Dedifferentiated amniotic fluid mesenchymal stem cell (primary cell): Measurements from ENCODE around the gene LCN15.
"Not testable (repeated sequence)": the region's sequence is repeated elsewhere in the genome, so short reads cannot be mapped to it uniquely, and the experiment has no call there.

ENCODE experiments used
- DNase-seq: peaks from one replicate; pipeline ENCODE4 v3.0.0-alpha.2; 2016; ENCODE audit errors: extremely low spot score

Gene LCN15

DNA sequence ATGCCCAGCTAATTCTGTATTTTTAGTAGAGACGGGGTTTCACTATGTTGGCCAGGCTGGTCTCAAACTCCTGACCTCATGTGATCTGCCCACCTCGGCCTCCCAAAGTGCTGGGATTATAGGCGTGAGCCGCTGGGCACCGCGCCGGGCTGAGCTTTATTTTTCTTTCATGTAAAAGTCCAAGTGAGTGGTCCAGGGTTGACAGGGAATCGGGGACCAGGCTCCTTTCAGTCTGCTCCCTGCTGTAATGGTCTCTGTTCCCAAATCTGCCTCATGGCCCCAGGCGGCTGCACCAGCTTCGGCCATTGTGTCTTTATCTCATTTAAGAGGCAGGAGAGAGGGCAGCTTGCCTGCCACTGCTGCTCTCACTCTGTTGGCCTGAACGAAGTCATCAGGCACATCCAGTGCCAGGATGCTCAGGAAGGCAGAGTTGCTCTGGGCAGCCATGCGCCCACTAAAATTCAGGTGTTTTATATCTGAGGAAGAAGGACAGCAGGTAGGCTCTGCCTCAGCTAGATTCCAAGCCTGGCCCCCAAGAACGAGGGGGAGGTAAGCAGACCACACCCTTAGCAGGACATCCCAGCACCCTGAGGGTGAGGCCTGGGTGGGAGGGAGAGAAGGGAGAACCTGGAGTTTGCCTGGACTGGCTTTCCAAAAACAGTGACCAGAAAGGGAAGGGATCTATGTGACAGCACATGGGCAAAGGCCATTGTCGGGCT, 30.1 kb upstream of the LCN15 start:
- DNase-seq: no peak

GRCh38 chr9:136793086-136793946, 29.0 kb upstream of the LCN15 start:
- no peak for DNase-seq

DNA sequence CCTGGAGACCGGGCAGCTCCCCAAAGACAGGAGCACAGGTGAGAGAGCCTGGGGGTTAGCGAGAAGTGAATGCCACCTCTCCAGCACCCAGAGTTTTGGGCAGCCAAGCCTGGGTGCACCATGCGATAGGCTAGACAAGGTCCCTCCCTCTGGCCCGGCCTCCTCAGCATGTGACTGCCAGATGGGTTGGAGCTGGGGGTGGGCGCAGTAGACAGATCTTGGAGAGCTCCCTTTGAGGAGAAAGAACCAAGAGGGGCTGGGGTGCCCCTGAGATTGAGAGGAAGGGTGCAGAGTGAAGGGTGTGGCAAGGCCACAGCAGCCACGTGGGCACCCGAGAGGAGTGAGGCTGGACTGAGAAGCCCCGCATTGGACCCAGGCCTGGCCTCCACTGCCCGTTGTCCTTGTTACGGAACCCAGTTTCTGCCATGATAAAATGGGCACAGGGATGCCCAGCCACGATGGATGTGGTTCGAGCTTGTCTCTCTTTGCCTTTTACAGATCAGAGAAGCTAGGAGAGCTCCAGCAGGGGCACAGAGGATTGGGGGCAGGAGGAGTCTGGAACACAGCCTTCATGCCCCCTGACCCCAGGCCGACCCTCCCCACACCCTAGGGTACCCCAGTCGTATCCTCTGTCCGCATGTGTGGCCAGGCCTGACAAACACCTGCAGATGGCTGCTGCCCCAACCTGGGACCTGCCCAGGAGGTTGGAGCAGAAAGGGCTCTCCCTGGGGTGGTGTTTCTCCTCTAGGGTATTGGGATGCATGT, 28.2 kb upstream of the LCN15 start:
- DNase-seq: no peak

DNA sequence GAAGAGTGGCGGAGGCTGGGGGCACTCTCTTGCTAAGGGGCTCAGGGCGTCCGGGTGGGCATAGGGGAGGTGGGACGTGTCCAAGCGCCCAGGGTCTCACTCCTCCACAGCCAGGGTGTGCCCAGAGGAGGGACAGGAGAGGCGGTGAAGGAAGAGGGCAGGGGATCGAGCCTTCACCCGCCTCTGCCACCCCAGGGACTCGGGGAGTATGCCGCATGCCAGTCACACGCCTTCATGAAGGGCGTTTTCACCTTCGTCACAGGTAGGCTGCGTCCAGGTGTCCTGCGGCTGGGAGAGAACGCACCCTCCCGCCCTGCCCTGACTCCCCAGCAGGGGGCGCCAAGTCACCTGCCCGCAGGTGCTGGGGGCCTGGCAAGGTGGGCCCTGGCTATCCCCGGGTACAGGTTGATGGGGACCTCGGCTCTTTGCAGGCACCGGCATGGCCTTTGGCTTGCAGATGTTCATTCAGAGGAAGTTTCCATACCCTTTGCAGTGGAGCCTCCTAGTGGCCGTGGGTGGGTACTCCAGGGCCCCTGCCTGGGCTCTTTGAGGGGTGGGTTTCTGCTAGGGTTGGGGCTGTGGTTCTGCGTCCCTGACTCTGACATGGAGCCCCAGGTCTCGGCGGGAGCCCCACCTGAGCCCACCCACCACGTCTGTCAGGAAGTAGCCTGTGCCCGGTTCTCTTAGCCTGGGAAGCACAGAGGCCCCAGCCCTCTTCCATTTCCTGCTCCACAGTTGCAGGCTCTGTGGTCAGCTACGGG, 27.4 kb upstream of the LCN15 start:
- DNase-seq: no peak

DNA sequence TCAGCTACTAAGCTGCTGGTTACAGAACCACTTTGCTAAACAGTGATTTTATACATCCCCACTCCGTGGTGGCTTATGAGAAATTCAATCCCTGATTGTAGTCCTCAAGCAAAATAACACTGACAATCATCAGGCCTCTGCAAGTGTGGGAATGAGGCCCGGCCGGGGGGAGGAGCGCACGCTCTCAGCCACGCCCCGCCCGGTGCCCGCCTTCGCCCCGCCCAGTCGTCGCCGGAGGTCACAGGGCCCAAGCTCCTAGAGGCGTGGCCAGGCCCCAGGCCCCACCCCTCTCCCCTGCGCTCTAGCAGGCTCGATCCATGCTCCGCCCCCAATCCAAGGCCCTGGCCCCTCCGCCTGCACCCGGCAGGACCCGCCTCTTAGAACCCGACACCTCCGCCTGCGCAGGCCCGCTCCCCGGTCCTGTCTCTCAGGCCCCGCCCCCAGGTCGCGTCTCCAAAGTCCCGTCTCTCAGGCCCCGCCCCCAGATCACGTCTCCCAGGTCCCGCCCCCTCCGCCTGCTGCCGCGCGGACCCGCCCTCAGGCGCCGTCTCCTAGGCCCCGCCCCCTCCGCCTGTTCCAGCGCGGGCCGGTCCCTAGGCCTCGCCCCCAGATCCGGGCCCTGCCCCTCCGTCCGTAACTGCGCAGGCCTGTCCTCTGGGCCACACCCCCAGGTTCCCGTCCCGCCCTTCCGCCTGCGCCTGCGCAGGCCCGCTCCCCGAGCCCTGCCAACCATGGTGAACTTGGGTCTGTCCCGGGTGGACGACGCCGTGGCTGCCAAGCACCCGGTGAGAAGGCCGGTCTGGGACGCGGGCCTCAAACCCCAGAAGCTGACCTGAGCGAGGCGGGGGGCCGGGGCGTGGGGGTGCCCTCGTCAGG, 26.6 kb upstream of the LCN15 start, which contains the start of gene TMEM141:
Gene TMEM141 (plus strand): TSS at position 705 of the 876 bp plus-strand sequence. CDS start 27 bp downstream, at position 732.
- peak; percentile 99 for DNase-seq

GRCh38 chr9:136789523-136789937, 25.2 kb upstream of the LCN15 start:
- no peak for DNase-seq

DNA sequence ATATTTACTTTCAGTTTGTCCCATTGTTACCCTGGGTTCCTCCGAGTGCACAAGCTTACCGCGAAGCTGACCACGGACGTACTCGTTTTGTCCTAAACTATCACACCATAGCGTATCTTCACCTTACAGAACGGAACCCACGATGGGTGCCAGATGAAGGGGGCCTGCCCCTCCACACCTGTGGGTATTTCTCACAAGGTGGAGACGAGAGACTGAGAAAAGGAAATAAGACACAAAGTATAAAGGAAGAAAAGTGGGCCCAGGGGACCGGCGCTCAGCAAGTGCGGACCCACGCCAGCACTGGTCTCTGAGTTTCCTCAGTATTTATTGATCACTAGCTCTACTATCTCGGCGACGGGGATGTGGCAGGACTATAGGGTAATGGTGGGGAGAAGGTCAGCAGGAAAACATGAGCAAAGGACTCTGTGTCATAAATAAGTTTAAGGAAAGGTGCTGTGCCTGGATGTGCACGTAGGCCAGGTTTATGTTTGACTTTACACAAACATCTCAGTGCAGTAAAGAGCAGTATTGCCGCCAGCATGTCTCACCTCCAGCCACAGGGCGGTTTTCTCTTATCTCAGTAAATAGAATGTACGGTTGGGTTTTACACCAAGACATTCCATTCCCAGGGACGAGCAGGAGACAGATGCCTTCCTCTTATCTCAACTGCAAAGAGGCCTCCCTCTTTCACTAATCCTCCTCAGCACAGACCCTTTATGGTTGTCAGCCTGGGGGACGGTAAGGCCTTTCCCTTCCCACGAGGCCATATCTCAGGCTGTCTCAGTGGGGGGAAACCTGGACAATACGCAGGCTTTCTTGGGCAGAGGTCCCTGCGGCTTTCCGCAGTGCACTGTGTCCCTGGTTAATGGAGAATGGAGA, 24.6 kb upstream of the LCN15 start:
- not testable (repeated sequence) for DNase-seq

GRCh38 chr9:136787690-136788400, 23.5 kb upstream of the LCN15 start:
- DNase-seq: peak; percentile 40

GRCh38 chr9:136786983-136787382, 22.7 kb upstream of the LCN15 start:
- not testable (repeated sequence) for DNase-seq

- no peak for DNase-seq
Observed at GRCh38 chr9:136786451-136786850, 22.1 kb upstream of the LCN15 start.

DNA sequence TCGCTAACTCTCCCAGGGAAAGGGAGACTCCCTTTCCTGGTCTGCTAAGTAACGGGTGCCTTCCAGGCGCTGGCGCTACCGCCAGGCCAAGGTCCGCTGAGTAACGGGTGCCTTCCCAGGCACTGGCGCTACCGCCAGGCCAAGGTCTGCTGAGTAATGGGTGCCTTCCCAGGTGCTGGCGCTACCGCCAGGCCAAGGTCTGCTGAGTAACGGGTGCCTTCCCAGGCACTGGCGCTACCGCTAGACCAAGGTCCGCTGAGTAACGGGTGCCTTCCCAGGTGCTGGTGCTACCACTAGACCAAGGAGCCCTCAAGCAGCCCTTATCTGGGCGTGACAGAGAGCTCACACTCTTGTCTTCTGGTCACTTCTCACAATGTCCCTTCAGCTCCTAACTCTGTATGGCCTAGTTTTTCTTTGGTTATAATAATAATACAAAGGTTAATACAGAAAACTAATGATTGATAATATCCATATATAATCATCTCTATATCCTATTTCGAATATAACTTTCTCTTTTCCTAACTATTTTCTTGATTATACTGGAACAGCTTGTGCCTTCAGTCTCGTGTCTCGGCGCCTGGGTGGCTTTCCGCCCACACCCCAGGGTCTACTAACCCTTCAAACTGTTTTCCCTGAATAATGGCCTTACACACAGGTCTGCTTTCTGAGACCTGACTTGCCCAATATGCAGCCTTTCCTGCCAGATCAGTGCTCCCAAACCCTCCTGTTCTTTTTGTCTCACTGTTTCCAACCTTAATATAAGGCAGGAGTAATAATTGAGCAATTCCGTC, 21.4 kb upstream of the LCN15 start:
- DNase-seq: not testable (repeated sequence)

GRCh38 chr9:136784997-136785361, 20.7 kb upstream of the LCN15 start:
- DNase-seq: no peak

DNA sequence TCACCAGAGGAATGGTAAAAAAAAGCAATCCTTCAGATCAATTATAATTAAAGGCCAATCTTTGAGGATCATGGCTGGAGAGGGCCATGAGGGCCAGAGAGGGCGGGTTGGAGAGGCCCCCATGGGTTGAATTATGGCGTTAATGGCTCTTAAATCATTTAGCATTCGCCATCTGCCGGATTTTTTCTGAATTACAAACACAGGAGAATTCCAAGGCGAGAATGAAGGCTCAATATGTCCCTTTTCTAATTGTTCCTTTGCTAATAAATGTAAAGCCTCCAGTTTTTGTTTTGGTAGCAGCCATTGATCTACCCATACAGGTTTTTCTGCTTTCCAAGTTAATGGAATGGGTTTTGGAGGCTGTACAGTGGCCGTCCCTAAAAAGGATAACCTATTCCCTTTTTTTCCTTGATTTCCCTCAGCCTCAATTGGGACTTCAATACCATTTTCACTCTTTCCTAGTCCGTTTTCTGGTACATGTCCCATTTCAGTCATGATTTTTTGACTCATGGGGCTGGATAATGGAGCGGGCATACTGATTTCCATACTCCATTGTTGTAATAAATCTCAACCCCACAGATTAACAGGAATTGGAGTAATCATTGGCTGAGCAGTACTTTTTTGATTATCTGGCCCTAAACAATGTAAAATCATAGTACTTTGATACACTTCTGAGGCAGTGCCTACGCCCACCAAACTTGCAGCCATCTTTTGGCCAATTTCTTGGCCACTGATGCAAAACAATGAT, 20.1 kb upstream of the LCN15 start:
- DNase-seq: peak; percentile 26

DNA sequence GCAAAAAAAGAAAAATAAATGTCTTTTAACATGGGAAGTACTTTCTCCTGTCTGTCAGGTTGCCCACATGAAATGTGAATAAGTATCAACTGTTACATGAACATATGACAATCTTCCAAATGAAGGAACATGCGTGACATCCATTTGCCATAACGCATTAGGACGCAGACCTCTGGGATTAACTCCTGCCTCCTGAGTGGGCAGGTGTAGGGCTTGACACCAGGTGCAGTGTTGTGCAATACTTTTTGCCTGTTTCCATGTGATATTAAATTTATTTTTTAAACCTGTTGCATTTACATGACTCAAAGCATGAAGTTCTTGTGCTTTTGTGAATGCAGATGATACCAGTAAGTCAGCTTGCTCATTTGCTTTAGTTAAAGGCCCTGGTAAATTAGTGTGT, 18.1 kb upstream of the LCN15 start:
- DNase-seq: no peak

DNA sequence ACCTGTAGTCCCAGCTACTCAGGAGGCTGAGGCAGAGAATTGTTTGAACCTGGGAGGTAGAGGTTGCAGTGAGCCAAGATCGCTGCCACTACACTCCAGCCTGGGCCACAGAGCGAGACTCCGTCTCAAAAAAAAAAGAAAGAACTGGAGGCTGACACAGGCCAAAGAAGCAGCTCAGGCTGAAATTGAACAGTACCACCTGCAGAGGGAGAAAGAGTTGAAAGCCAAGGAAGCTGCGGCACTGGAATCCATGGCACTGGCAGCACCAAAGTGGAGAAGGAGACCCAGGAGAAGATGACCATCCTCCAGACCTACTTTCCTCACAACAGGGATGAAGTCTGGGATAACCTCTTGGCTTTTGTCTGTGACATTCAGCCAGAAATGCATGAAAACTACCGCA, 15.5 kb upstream of the LCN15 start:
- DNase-seq: no peak

DNA sequence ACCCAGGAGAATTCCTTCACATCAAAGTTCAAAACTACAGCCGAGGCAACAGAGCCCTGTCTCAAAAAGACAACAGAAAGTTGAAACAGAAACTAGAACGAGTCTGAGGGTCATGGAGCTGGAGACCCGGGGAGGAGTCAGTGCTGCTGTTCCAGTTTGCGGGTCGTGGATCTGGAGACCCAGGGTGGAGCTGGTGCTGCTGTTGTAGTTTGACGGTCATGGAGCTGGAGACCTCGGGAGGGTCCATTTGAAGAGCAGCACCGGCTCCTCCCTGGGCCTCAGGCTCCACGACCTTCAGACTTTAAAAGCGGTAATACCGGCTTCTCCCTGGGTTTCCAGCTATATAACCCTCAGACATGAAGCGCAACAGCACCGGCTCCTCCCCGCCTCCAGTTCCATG, 13.0 kb upstream of the LCN15 start:
- no peak for DNase-seq

- DNase-seq: no peak
Observed at GRCh38 chr9:136776947-136777346, 12.6 kb upstream of the LCN15 start.
